HCT116 (cell line): ENCODE data around the gene HYKK. TPM values are rescaled to one million over a fixed set of nuclear protein-coding genes. Genes with fewer than 3 reads are reported as not detected.

Experiments used
- ATAC-seq: fragments of 200-7000 bp; cut with Tn5 transposase; 2 replicates; pipeline ENCODE4 v1.9.1; 2020; ENCODE audit warnings: mild to moderate bottlenecking, moderate library complexity
- BruUV-seq: library from RNA; stranded (reverse); fragments of 400-500 nt; replicated peaks from 2 replicates; lab custom pipeline; 2021; lab: Mats Ljungman, UMichigan
- CTCF ChIA-PET: fragments of 300-600 bp; sonication (Branson Sonifier 250); formaldehyde crosslinking; loops from one replicate; lab custom pipeline; 2021; ENCODE audit warnings: antibody characterized with exemption; lab: Charles Lee
- POLR2A ChIA-PET: fragments of 300-600, 350-600 bp; sonication (Branson Sonifier 250); formaldehyde crosslinking; loops from one replicate; lab custom pipeline; 2021; ENCODE audit warnings: antibody characterized with exemption; lab: Charles Lee
- RAD21 ChIA-PET, 2 experiments: fragments of 300-600 bp; sonication (Branson Sonifier 250); formaldehyde crosslinking; loops; one replicate each; lab custom pipeline; 2023; ENCODE audit warnings: low total read pairs in 2 of 2; ENCODE audit not compliant: uncharacterized antibody in 2 of 2, unreplicated experiment in 2 of 2, low non-redundant PET in 1 of 2; lab: Charles Lee
- DNase-seq: peaks from one replicate; pipeline ENCODE4 v3.0.0-alpha.2; 2010; ENCODE audit warnings: low read depth, low spot score
- H2AFZ ChIP-seq: fragments of 200-600 bp; shearing (Covaris generic), sonication (generic); 2 replicates; pipeline ENCODE4 v1.6.1; 2017; ENCODE audit warnings: low read depth, mixed run types, mixed read lengths, antibody characterized with exemption, low read length; ENCODE audit not compliant: poor library complexity, severe bottlenecking
- H3K27ac ChIP-seq: 2 replicates; pipeline ENCODE4 v1.5.1; 2012; ENCODE audit warnings: low read depth, low read length
- H3K27me3 ChIP-seq: fragments of 200-600 bp; sonication (generic); 2 replicates; pipeline ENCODE4 v1.6.1; 2016; ENCODE audit warnings: mixed run types, low read length, mixed read lengths; ENCODE audit not compliant: insufficient read depth
- H3K36me3 ChIP-seq, 2 experiments: fragments of 200-500 bp in 1 of 2; fragments of 200-600 bp in 1 of 2; sonication (Bioruptor generic) in 1 of 2; sonication (generic) in 1 of 2; 2 replicates each; pipeline versions ENCODE4 v1.5.1 to v1.6.1; 2014 to 2016; ENCODE audit warnings: low read length in 2 of 2, inconsistent platforms in 1 of 2, mixed read lengths in 1 of 2, mixed run types in 1 of 2; ENCODE audit not compliant: insufficient read depth in 2 of 2, control insufficient read depth in 1 of 2
- H3K4me1 ChIP-seq, 2 experiments: fragments of 200-600 bp in 1 of 2; sonication (generic) in 1 of 2; 2 replicates each; pipeline versions ENCODE4 v1.5.1 to v1.6.1; 2012 to 2017; ENCODE audit warnings: low read length in 2 of 2, inconsistent platforms in 1 of 2, mild to moderate bottlenecking in 1 of 2, mixed read lengths in 1 of 2, mixed run types in 1 of 2, moderate library complexity in 1 of 2; ENCODE audit not compliant: insufficient read depth in 2 of 2, control insufficient read depth in 1 of 2
- H3K4me2 ChIP-seq: fragments of 200-600 bp; sonication (generic); 2 replicates; pipeline ENCODE4 v1.6.1; 2017; ENCODE audit warnings: mixed run types, low read length, mixed read lengths
- H3K4me3 ChIP-seq, 2 experiments: fragments of 200-600 bp in 1 of 2; sonication (generic) in 1 of 2; replicated peaks in 1 of 2; 2 replicates each; pipeline ENCODE4 v1.5.1; 2011 to 2016; ENCODE audit warnings: low read length in 2 of 2, control low read depth in 1 of 2, low read depth in 1 of 2, mild to moderate bottlenecking in 1 of 2, mixed read lengths in 1 of 2, mixed run types in 1 of 2
- H3K79me2 ChIP-seq: fragments of 200-600 bp; sonication (generic); 2 replicates; pipeline ENCODE4 v1.6.1; 2017; ENCODE audit warnings: mild to moderate bottlenecking, mixed run types, low read length, moderate library complexity, mixed read lengths; ENCODE audit not compliant: insufficient read depth
- H3K9ac ChIP-seq: fragments of 200-600 bp; sonication (generic); 2 replicates; pipeline ENCODE4 v1.6.1; 2016; ENCODE audit warnings: low read length, mixed read lengths
- H3K9me2 ChIP-seq: fragments of 200-600 bp; sonication (generic), shearing (Covaris generic); 2 replicates; pipeline ENCODE4 v1.6.1; 2017; ENCODE audit warnings: mixed run types, mild to moderate bottlenecking, moderate library complexity; ENCODE audit not compliant: insufficient read depth
- H3K9me3 ChIP-seq, 2 experiments: fragments of 200-500 bp in 1 of 2; fragments of 200-600 bp in 1 of 2; sonication (Bioruptor generic) in 1 of 2; sonication (generic) in 1 of 2; 2 replicates each; pipeline ENCODE4 v1.6.1; 2014 to 2017; ENCODE audit warnings: low read length in 2 of 2, mixed read lengths in 2 of 2, inconsistent platforms in 1 of 2, low read depth in 1 of 2, mild to moderate bottlenecking in 1 of 2, mixed run types in 1 of 2, moderate library complexity in 1 of 2; ENCODE audit not compliant: control insufficient read depth in 1 of 2, insufficient read depth in 1 of 2
- H4K20me1 ChIP-seq: fragments of 200-600 bp; sonication (generic), shearing (Covaris generic); 2 replicates; pipeline ENCODE4 v1.6.1; 2017; ENCODE audit warnings: mixed run types, mild to moderate bottlenecking, moderate library complexity; ENCODE audit not compliant: insufficient read depth
- CBX3 ChIP-seq: IDR thresholded peaks from 2 replicates; pipeline ENCODE4 v1.6.1; 2012; ENCODE audit warnings: low read depth
- CTCF ChIP-seq, 3 experiments: fragments of 200-600 bp in 1 of 3; sonication (generic) in 1 of 3; IDR thresholded peaks in 2 of 3; conservative IDR thresholded peaks in 1 of 3; 2 replicates each; pipeline ENCODE4 v1.5.1; 2012 to 2017; ENCODE audit warnings: low read depth in 2 of 3, low read length in 2 of 3, antibody characterized with exemption in 1 of 3, borderline replicate concordance in 1 of 3, control low read depth in 1 of 3, mild to moderate bottlenecking in 1 of 3, mixed read lengths in 1 of 3, mixed run types in 1 of 3, moderate library complexity in 1 of 3; ENCODE audit not compliant: insufficient read depth in 1 of 3
- FOSL1 ChIP-seq: IDR thresholded peaks from 2 replicates; pipeline ENCODE4 v1.6.1; 2012; ENCODE audit warnings: low read depth
- MAX ChIP-seq: IDR thresholded peaks from 2 replicates; pipeline ENCODE4 v1.6.1; 2012
- POLR2A ChIP-seq: IDR thresholded peaks from 2 replicates; pipeline ENCODE4 v1.7.0; 2011; ENCODE audit warnings: borderline replicate concordance; ENCODE audit not compliant: insufficient read depth, insufficient read length; ENCODE audit errors: extremely low read depth
- SP1 ChIP-seq: IDR thresholded peaks from 2 replicates; pipeline ENCODE4 v1.6.1; 2012; ENCODE audit warnings: low read depth
- SRF ChIP-seq: IDR thresholded peaks from 2 replicates; pipeline ENCODE4 v1.6.1; 2012; ENCODE audit warnings: low read depth
- YY1 ChIP-seq: IDR thresholded peaks from 2 replicates; pipeline ENCODE4 v1.6.1; 2011; ENCODE audit warnings: low read length, low read depth, moderate library complexity, mild to moderate bottlenecking; ENCODE audit not compliant: insufficient replicate concordance; ENCODE audit errors: extremely low read depth
- ZFX ChIP-seq: fragments of 450-650 bp; IDR thresholded peaks from 2 replicates; pipeline ENCODE4 v1.6.1; 2017
- intact Hi-C: fragments of 100-400 bp; cut with micrococcal nuclease; formaldehyde crosslinking; loops from 2 replicates; pipeline ENCODE4 v1.10.0; 2022
- total RNA-seq: library from RNA; stranded (reverse); gene quantifications from one replicate; pipeline ENCODE4 v1.2.1, GENCODE V29; 2021; ENCODE audit not compliant: unreplicated experiment

HYKK gene
- total RNA-seq, 1 experiment from 2014 or later = 6.2 TPM

GRCh38 chr15:78565097-78565950, 57.9 kb downstream of the HYKK start, which contains the start of gene CHRNA5 (continued):
- TF ChIP-seq FOSL1 (no peak), ZFX (peak; percentile 52; the same call in 1 of the 2 replicates), POLR2A (peak; percentile 79), CBX3 (no peak), MAX (peak; percentile 43; the same call in 1 of the 2 replicates), SP1 (no peak)

GRCh38 chr15:78565951-78566774, 58.8 kb downstream of the HYKK start:
- POLR2A ChIA-PET = interaction anchor here (1.0 to 2.2 kb wide), 5 partner anchors 9 to 416 kb away, joined by 3 to 12 read pairs (median 4); partner anchors contain the start of genes PSMA4 and SKIC8
- no peaks in the 10 kb centered on the region for H3K27me3 ChIP-seq
- TF ChIP-seq CTCF (IDR thresholded peaks at IDR 0.05 in 2 of 3, conservative IDR thresholded peaks at IDR 0.05 in 1 of 3; ENCODE audit: borderline replicate concordance in 1 of 3, insufficient read depth in 1 of 3, low read depth in 2 of 3, low read length in 2 of 3) (peak in 2 of 3 experiments; percentile 19 to 23; a peak in 2 of 6 replicates), YY1 (no peak), MAX (no peak), SRF (no peak)
- TF ChIP-seq, all 23 proteins: peak for 1
- no peaks in the 10 kb centered on the region for H3K36me3 ChIP-seq
- H2AFZ ChIP-seq = peak overlapping the region; percentile 4
- peak overlapping the region; percentile 67 to 86 for H3K4me3 ChIP-seq
- H3K9me3 ChIP-seq = no peaks in the 10 kb centered on the region
- no peaks in the 10 kb centered on the region for H3K9me2 ChIP-seq
- CTCF ChIA-PET = interaction anchor here (1.0 to 2.1 kb wide), 4 partner anchors 9 to 128 kb away, joined by 3 to 6 read pairs (median 4); partner anchors contain the start of genes IREB2 and PSMA4
- H3K4me1 ChIP-seq = peaks cover 0 to 14% of the 10 kb centered on the region in 2 experiments; a peak in 2 of 4 replicates
- RAD21 ChIA-PET = interaction anchor here in 1 of 2 experiments (1.0 kb wide), 1 partner anchor 144 kb away, joined by 3 read pairs; no protein-coding TSS in a partner anchor
- BruUV-seq = TSS peak; percentile 75
- H3K27ac ChIP-seq = peak overlapping the region; percentile 78
- intact Hi-C loops = no loop called here
- ATAC-seq (peak; percentile 41), DNase-seq (no peak)
- H3K9ac ChIP-seq = peak overlapping the region; percentile 78
- peak overlapping the region; percentile 98 for H3K4me2 ChIP-seq
- no peaks in the 10 kb centered on the region; the same call in 1 of the 2 replicates for H4K20me1 ChIP-seq
- H3K79me2 ChIP-seq = peaks cover 45% of the 10 kb centered on the region
